ENCODE data around the gene LAMA5.

DNA sequence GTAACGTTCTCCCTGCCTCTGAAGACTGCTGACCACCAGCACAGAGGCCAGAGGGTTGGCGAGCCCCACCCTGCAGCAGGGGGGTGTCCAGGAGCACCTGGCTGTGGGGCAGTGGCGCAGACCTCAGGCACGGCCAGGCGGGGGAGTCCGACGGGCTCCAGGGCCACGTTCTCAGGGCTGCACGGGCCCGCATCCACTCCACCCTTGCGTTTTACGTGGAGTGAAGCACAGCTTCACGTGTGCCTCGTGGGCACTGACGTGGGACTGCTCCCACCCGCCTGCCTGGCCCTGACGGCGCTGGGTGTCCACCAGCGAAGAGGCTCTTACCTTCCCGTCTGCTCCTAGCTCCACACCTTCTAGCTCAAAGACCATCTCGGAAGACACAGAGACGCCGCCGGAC, 26.7 kb upstream of the LAMA5 start:
- TF ChIP-seq, protein P1, sequence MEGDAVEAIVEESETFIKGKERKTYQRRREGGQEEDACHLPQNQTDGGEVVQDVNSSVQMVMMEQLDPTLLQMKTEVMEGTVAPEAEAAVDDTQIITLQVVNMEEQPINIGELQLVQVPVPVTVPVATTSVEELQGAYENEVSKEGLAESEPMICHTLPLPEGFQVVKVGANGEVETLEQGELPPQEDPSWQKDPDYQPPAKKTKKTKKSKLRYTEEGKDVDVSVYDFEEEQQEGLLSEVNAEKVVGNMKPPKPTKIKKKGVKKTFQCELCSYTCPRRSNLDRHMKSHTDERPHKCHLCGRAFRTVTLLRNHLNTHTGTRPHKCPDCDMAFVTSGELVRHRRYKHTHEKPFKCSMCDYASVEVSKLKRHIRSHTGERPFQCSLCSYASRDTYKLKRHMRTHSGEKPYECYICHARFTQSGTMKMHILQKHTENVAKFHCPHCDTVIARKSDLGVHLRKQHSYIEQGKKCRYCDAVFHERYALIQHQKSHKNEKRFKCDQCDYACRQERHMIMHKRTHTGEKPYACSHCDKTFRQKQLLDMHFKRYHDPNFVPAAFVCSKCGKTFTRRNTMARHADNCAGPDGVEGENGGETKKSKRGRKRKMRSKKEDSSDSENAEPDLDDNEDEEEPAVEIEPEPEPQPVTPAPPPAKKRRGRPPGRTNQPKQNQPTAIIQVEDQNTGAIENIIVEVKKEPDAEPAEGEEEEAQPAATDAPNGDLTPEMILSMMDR (IDR thresholded peaks at IDR 0.05) = no peak
- no peak for TF ChIP-seq EZH2 (IDR thresholded peaks at IDR 0.05)
- no peak for TF ChIP-seq EZH2phosphoT487 (IDR thresholded peaks at IDR 0.05)

Data from neural progenitor cell (in vitro differentiated cells).